ENCODE data around the gene FRMD5.

- TF ChIP-seq CTCF (IDR thresholded peaks at IDR 0.05; ENCODE audit: poor library complexity, severe bottlenecking) = no peak
- TF ChIP-seq RAD21 (conservative IDR thresholded peaks at IDR 0.05) = no peak
- no peak for TF ChIP-seq POLR2AphosphoS5 (IDR thresholded peaks at IDR 0.05)
- TF ChIP-seq EP300 (conservative IDR thresholded peaks at IDR 0.05; ENCODE audit: poor library complexity, severe bottlenecking) = no peak
- no peak for TF ChIP-seq TAF1 (IDR thresholded peaks at IDR 0.05; ENCODE audit: low read depth)
- TF ChIP-seq EZH2 (IDR thresholded peaks at IDR 0.05; ENCODE audit: borderline replicate concordance, insufficient read depth, low read length, poor library complexity, severe bottlenecking) = no peak
- no peak for TF ChIP-seq REST (IDR thresholded peaks at IDR 0.05; ENCODE audit: borderline replicate concordance)
- no peak for TF ChIP-seq MXI1 (conservative IDR thresholded peaks at IDR 0.05; ENCODE audit: poor library complexity, severe bottlenecking)
These were observed 47.4 kb downstream of the FRMD5 start for GRCh38 chr15:44147636-44148035.

All from neural cell (in vitro differentiated cells).